Gastrocnemius medialis (tissue), 4 donors: ENCODE data around the gene CCDC170.

Source experiments
- POLR2A ChIP-seq, 2 donors: fragments of 450-650 bp; IDR thresholded peaks; one replicate each; pipeline ENCODE4 v1.6.1; 2017; ENCODE audit warnings: antibody characterized with exemption in 2 of 2, mild to moderate bottlenecking in 2 of 2, moderate library complexity in 2 of 2
- TF ChIP-seq, protein P1 (sequence below), 5 experiments: fragments of 450-650 bp in 3 of 5; fragments of 200-600 bp in 2 of 5; sonication (generic) in 2 of 5; IDR thresholded peaks in 4 of 5; conservative IDR thresholded peaks in 1 of 5; 1 replicate in 4 of 5; 2 replicates in 1 of 5; pipeline ENCODE4 v1.5.1; 2016 to 2019; ENCODE audit warnings: antibody characterized with exemption in 5 of 5, mild to moderate bottlenecking in 3 of 5, moderate library complexity in 3 of 5

DNA sequence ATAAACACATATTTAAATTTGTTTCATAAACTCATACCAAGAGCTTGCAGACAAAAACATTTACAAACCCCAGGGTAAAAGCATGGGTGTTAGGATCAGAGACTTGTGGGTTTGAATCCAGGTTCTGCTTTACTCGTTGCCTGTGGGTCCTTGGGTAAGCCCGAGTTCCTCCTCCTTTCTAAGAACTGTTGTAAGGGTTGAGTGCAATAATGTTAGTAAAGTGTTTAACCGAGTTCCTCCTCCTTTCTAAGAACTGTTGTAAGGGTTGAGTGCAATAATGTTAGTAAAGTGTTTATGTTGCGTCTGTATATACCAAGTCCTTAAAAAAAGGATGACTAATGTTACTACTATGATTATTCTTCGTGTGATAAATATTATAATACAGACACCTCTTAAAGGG lies 18.7 kb downstream of the CCDC170 start:
- TF ChIP-seq, protein P1, sequence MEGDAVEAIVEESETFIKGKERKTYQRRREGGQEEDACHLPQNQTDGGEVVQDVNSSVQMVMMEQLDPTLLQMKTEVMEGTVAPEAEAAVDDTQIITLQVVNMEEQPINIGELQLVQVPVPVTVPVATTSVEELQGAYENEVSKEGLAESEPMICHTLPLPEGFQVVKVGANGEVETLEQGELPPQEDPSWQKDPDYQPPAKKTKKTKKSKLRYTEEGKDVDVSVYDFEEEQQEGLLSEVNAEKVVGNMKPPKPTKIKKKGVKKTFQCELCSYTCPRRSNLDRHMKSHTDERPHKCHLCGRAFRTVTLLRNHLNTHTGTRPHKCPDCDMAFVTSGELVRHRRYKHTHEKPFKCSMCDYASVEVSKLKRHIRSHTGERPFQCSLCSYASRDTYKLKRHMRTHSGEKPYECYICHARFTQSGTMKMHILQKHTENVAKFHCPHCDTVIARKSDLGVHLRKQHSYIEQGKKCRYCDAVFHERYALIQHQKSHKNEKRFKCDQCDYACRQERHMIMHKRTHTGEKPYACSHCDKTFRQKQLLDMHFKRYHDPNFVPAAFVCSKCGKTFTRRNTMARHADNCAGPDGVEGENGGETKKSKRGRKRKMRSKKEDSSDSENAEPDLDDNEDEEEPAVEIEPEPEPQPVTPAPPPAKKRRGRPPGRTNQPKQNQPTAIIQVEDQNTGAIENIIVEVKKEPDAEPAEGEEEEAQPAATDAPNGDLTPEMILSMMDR (IDR thresholded peaks at IDR 0.05 in 4 of 5, conservative IDR thresholded peaks at IDR 0.05 in 1 of 5), result no peak
- TF ChIP-seq POLR2A (IDR thresholded peaks at IDR 0.05), result no peak
